WTC11 (cell line): ENCODE data around the gene IL23R.
"Not testable (repeated sequence)": the region's sequence is repeated elsewhere in the genome, so short reads cannot be mapped to it uniquely, and the experiment has no call there.

ENCODE experiments used
- TCF7 ChIP-seq: sonication (generic); formaldehyde crosslinking; IDR thresholded peaks from 2 replicates; pipeline ENCODE4 v1.8.0; 2022; ENCODE audit warnings: mild to moderate bottlenecking, low read depth, missing genetic modification reagents, moderate library complexity
- USF2 ChIP-seq: sonication (generic); formaldehyde crosslinking; IDR thresholded peaks from 2 replicates; pipeline ENCODE4 v1.8.1; 2023; ENCODE audit warnings: mild to moderate bottlenecking, missing genetic modification reagents, moderate library complexity

- TF ChIP-seq USF2, TCF7 (CRISPR knock-in tag): not testable (repeated sequence)
These were observed 24.4 kb upstream of the IL23R start for GRCh38 chr1:67141832-67142231.
